Measurements from ENCODE around the gene CDH11.

GRCh38 chr16:65111306-65111705, 10.6 kb downstream of the CDH11 start:
- no peak for TF ChIP-seq POLR2AphosphoS5 (IDR thresholded peaks at IDR 0.05; ENCODE audit: low read depth, low read length)
- no peak for TF ChIP-seq SIN3A (IDR thresholded peaks at IDR 0.05; ENCODE audit: borderline replicate concordance, insufficient read depth, low read length)

All from PFSK-1 (cell line).